Neural cell (in vitro differentiated cells): ENCODE measurements around the gene LPCAT1.

Source experiments
- MXI1 ChIP-seq: fragments of 450-650 bp; conservative IDR thresholded peaks from 2 replicates; pipeline ENCODE4 v1.6.1; 2014; ENCODE audit warnings: antibody characterized with exemption, mild to moderate bottlenecking; ENCODE audit not compliant: poor library complexity, severe bottlenecking
- POLR2AphosphoS5 ChIP-seq: IDR thresholded peaks from 2 replicates; pipeline ENCODE4 v1.6.1; 2012
- RAD21 ChIP-seq: fragments of 450-650 bp; conservative IDR thresholded peaks from 2 replicates; pipeline ENCODE4 v1.6.1; 2014; ENCODE audit warnings: antibody characterized with exemption, mild to moderate bottlenecking, moderate library complexity
- TAF1 ChIP-seq: IDR thresholded peaks from 2 replicates; pipeline ENCODE4 v1.6.1; 2012; ENCODE audit warnings: low read depth
- TF ChIP-seq, protein P1 (sequence below): fragments of 450-650 bp; IDR thresholded peaks from 2 replicates; pipeline ENCODE4 v1.5.1; 2014; ENCODE audit warnings: antibody characterized with exemption, mild to moderate bottlenecking, moderate library complexity; ENCODE audit not compliant: poor library complexity, severe bottlenecking

DNA sequence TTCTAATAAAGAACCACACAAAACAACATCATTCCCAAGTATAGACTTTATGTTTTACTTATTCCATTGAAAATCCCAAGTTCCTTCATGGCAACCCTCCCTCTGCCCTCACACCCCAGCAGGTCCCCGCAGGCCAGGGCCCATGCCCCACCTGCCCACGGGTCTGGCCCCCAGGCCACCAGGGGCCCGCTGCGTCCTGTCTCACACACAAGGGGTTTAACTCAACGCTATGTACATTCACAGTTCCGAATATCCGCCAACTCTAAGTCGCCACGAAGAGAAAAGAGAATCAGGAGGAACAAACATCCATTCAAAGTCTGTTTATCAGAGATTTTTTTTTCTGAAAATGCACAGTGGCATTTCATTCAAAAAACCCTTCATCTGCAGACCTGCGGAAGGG, 62.4 kb downstream of the LPCAT1 start:
- TF ChIP-seq, protein P1, sequence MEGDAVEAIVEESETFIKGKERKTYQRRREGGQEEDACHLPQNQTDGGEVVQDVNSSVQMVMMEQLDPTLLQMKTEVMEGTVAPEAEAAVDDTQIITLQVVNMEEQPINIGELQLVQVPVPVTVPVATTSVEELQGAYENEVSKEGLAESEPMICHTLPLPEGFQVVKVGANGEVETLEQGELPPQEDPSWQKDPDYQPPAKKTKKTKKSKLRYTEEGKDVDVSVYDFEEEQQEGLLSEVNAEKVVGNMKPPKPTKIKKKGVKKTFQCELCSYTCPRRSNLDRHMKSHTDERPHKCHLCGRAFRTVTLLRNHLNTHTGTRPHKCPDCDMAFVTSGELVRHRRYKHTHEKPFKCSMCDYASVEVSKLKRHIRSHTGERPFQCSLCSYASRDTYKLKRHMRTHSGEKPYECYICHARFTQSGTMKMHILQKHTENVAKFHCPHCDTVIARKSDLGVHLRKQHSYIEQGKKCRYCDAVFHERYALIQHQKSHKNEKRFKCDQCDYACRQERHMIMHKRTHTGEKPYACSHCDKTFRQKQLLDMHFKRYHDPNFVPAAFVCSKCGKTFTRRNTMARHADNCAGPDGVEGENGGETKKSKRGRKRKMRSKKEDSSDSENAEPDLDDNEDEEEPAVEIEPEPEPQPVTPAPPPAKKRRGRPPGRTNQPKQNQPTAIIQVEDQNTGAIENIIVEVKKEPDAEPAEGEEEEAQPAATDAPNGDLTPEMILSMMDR: no peak
- TF ChIP-seq RAD21: no peak
- TF ChIP-seq TAF1: no peak
- TF ChIP-seq POLR2AphosphoS5: no peak
- TF ChIP-seq MXI1: no peak
